ENCODE results near the gene PAPSS2. TPM values are rescaled to one million over a fixed set of nuclear protein-coding genes. Genes with fewer than 3 reads are reported as not detected.

PAPSS2 gene
- total and polyA plus RNA-seq, 4 donors: 24.3 to 86.5 (median 59.3) TPM

DNA sequence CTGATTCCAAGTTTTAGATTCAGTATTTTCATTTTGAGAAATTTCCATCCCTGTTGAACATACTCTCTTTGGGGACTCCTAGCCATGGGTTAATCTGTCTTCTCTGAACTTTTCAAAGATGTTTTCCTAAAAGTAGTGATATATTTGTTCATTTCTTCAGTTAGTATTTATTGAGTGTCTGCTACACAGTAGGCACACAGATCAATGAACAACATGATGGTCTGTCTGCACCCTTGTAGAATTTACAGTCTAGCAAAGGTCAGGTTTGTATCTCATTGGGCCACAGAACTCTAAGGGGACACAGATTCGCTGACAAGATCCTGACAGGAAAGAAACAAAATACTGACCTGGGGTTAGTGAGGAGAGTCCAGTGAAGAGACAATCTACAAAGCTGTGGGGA lies 42.2 kb upstream of the PAPSS2 start:
- no peak overlapping the region for H3K9ac ChIP-seq (ENCODE audit: low read depth in 1 of 2, low read length in 2 of 2)
- peaks cover 9 to 23% (median 15%) of the 10 kb centered on the region in 4 donors for H3K4me1 ChIP-seq (ENCODE audit: control insufficient read depth in 4 of 4, insufficient read depth in 4 of 4, low read length in 3 of 4)
- 97% methylated on average over 1 of the region's 1 CpG for WGBS
- no peak overlapping the region for H3K27ac ChIP-seq (ENCODE audit: low read depth in 1 of 2, low read length in 2 of 2)
- no peaks in the 10 kb centered on the region for H3K36me3 ChIP-seq (ENCODE audit: control insufficient read depth in 4 of 4, insufficient read depth in 3 of 4, low read depth in 1 of 4, low read length in 3 of 4)
- no peaks in the 10 kb centered on the region for H3K27me3 ChIP-seq (ENCODE audit: control insufficient read depth in 4 of 4, insufficient read depth in 4 of 4, low read length in 3 of 4)
- TF ChIP-seq HNF4G (IDR thresholded peaks at IDR 0.05) (no peak), NR2F2 (IDR thresholded peaks at IDR 0.05) (no peak), TAF1 (conservative IDR thresholded peaks at IDR 0.05) (no peak)
- TF ChIP-seq, protein P1, sequence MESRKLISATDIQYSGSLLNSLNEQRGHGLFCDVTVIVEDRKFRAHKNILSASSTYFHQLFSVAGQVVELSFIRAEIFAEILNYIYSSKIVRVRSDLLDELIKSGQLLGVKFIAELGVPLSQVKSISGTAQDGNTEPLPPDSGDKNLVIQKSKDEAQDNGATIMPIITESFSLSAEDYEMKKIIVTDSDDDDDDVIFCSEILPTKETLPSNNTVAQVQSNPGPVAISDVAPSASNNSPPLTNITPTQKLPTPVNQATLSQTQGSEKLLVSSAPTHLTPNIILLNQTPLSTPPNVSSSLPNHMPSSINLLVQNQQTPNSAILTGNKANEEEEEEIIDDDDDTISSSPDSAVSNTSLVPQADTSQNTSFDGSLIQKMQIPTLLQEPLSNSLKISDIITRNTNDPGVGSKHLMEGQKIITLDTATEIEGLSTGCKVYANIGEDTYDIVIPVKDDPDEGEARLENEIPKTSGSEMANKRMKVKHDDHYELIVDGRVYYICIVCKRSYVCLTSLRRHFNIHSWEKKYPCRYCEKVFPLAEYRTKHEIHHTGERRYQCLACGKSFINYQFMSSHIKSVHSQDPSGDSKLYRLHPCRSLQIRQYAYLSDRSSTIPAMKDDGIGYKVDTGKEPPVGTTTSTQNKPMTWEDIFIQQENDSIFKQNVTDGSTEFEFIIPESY (IDR thresholded peaks at IDR 0.05): no peak
- TF ChIP-seq, protein P2, sequence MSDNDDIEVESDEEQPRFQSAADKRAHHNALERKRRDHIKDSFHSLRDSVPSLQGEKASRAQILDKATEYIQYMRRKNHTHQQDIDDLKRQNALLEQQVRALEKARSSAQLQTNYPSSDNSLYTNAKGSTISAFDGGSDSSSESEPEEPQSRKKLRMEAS (IDR thresholded peaks at IDR 0.05): no peak
- H3K9me3 ChIP-seq (ENCODE audit: control insufficient read depth in 4 of 4, low read length in 3 of 4): no peaks in the 10 kb centered on the region
- H3K4me3 ChIP-seq (ENCODE audit: low read depth in 1 of 3, low read length in 3 of 3): no peak overlapping the region
- DNase-seq (ENCODE audit: low spot score): no peak

DNA sequence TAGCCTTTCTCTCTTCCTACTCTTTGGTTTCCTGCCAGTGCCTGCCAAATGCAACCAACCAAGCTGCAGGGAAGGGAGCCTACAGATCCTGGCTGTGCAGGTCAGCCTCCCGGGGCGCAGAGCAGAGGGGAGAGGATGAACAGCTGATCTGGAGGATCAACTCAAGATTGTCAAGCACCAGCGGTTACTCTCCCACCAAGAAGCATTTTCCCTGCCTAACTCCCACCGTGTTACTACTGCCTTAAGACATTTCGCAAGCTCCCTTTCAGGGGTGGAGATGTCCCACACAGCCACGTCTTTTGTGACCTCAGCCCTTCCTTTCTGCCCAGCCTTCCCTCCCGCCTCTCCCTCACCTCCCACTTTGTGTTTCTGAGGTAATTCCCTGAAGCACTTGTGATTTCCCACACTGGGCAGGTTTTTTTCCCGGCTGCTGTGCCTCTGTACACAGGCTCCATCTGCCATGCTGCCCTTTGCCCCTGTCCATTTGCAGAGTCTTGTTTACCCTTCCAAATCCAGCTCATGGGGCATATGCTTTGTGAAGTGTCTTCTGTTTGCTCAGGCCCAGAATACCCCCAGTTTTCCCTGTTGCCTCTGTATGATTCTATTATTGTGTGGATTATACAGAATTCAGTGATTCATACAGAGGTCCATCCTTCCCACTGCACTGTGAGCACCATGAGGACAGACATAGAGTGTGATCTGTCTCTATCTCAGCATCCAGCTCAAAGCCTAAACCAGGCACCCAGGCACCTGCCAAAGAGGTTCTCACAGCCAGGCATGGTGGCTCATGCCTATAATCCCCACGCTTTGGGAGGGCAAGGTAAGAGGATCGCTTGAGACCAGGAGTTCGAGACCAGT lies 40.9 kb upstream of the PAPSS2 start:
- Histone ChIP-seq H3K36me3 (ENCODE audit: control insufficient read depth in 4 of 4, insufficient read depth in 3 of 4, low read depth in 1 of 4, low read length in 3 of 4) (no peaks in the 10 kb centered on the region), H3K4me1 (ENCODE audit: control insufficient read depth in 4 of 4, insufficient read depth in 4 of 4, low read length in 3 of 4) (peaks cover 9 to 23% (median 15%) of the 10 kb centered on the region in 4 donors), H3K9ac (ENCODE audit: low read depth in 1 of 2, low read length in 2 of 2) (peak overlapping the region; percentile 20 to 63), H3K9me3 (ENCODE audit: control insufficient read depth in 4 of 4, low read length in 3 of 4) (no peaks in the 10 kb centered on the region), H3K4me3 (ENCODE audit: low read depth in 1 of 3, low read length in 3 of 3) (peak overlapping the region in 1 of 3 donors; percentile 19), H3K27me3 (ENCODE audit: control insufficient read depth in 4 of 4, insufficient read depth in 4 of 4, low read length in 3 of 4) (no peaks in the 10 kb centered on the region), H3K27ac (ENCODE audit: low read depth in 1 of 2, low read length in 2 of 2) (peak overlapping the region; percentile 76 to 92)
- TF ChIP-seq RXRA (IDR thresholded peaks at IDR 0.05) (peak; percentile 86 to 93), SP1 (IDR thresholded peaks at IDR 0.05) (peak; percentile 99), FOXA1 (IDR thresholded peaks at IDR 0.05) (peak; percentile 100), GABPA (IDR thresholded peaks at IDR 0.05 in 1 of 2, conservative IDR thresholded peaks at IDR 0.05 in 1 of 2) (no peak), RAD21 (IDR thresholded peaks at IDR 0.05) (peak; percentile 58 to 66), HNF4G (IDR thresholded peaks at IDR 0.05) (peak; percentile 89), YY1 (IDR thresholded peaks at IDR 0.05) (peak; percentile 97), FOXA2 (IDR thresholded peaks at IDR 0.05) (peak; percentile 100), HNF4A (conservative IDR thresholded peaks at IDR 0.05) (peak; percentile 98), EGR1 (IDR thresholded peaks at IDR 0.05; ENCODE audit: low read depth in 2 of 2) (peak in 1 of 2 donors; percentile 60), JUND (IDR thresholded peaks at IDR 0.05) (peak; percentile 91 to 94), NR2F2 (IDR thresholded peaks at IDR 0.05) (peak; percentile 50), TAF1 (conservative IDR thresholded peaks at IDR 0.05) (peak; percentile 35)
- TF ChIP-seq, protein P1 (IDR thresholded peaks at IDR 0.05): peak; percentile 94
- TF ChIP-seq, protein P3, sequence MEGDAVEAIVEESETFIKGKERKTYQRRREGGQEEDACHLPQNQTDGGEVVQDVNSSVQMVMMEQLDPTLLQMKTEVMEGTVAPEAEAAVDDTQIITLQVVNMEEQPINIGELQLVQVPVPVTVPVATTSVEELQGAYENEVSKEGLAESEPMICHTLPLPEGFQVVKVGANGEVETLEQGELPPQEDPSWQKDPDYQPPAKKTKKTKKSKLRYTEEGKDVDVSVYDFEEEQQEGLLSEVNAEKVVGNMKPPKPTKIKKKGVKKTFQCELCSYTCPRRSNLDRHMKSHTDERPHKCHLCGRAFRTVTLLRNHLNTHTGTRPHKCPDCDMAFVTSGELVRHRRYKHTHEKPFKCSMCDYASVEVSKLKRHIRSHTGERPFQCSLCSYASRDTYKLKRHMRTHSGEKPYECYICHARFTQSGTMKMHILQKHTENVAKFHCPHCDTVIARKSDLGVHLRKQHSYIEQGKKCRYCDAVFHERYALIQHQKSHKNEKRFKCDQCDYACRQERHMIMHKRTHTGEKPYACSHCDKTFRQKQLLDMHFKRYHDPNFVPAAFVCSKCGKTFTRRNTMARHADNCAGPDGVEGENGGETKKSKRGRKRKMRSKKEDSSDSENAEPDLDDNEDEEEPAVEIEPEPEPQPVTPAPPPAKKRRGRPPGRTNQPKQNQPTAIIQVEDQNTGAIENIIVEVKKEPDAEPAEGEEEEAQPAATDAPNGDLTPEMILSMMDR (IDR thresholded peaks at IDR 0.05; ENCODE audit: low read depth, low read length, missing input control): no peak
- TF ChIP-seq, protein P4, sequence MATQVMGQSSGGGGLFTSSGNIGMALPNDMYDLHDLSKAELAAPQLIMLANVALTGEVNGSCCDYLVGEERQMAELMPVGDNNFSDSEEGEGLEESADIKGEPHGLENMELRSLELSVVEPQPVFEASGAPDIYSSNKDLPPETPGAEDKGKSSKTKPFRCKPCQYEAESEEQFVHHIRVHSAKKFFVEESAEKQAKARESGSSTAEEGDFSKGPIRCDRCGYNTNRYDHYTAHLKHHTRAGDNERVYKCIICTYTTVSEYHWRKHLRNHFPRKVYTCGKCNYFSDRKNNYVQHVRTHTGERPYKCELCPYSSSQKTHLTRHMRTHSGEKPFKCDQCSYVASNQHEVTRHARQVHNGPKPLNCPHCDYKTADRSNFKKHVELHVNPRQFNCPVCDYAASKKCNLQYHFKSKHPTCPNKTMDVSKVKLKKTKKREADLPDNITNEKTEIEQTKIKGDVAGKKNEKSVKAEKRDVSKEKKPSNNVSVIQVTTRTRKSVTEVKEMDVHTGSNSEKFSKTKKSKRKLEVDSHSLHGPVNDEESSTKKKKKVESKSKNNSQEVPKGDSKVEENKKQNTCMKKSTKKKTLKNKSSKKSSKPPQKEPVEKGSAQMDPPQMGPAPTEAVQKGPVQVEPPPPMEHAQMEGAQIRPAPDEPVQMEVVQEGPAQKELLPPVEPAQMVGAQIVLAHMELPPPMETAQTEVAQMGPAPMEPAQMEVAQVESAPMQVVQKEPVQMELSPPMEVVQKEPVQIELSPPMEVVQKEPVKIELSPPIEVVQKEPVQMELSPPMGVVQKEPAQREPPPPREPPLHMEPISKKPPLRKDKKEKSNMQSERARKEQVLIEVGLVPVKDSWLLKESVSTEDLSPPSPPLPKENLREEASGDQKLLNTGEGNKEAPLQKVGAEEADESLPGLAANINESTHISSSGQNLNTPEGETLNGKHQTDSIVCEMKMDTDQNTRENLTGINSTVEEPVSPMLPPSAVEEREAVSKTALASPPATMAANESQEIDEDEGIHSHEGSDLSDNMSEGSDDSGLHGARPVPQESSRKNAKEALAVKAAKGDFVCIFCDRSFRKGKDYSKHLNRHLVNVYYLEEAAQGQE (IDR thresholded peaks at IDR 0.05): peak; percentile 83
- TF ChIP-seq, protein P2 (IDR thresholded peaks at IDR 0.05): peak; percentile 98
- TF ChIP-seq, protein P5, sequence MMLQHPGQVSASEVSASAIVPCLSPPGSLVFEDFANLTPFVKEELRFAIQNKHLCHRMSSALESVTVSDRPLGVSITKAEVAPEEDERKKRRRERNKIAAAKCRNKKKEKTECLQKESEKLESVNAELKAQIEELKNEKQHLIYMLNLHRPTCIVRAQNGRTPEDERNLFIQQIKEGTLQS (IDR thresholded peaks at IDR 0.05): peak; percentile 44
- WGBS: 46% methylated on average over 11 of the region's 11 CpGs
- DNase-seq (ENCODE audit: low spot score): peak; percentile 49

Measured in liver (tissue), 9 donors.